IMR-90 (cell line): ENCODE results near the gene DISC1. TPM values are rescaled to one million over a fixed set of nuclear protein-coding genes. Genes with fewer than 3 reads are reported as not detected.

Source experiments
- ATAC-seq: fragments of 200-7000 bp; cut with Tn5 transposase; 2 replicates; pipeline ENCODE4 v1.9.1; 2020; ENCODE audit warnings: low read depth, mild to moderate bottlenecking, moderate library complexity
- BruUV-seq: library from RNA; stranded (reverse); fragments of 400-500 nt; replicated peaks from 2 replicates; lab custom pipeline; 2021; lab: Mats Ljungman, UMichigan
- CTCF ChIA-PET: fragments of 300-600 bp; formaldehyde crosslinking; extraction: SDS; loops from one replicate; lab custom pipeline; 2021; ENCODE audit warnings: antibody characterized with exemption; lab: Yijun Ruan, JAX
- POLR2A ChIA-PET: fragments of 300-600 bp; sonication (Branson Sonifier 250); formaldehyde crosslinking; loops from one replicate; lab custom pipeline; 2022; ENCODE audit warnings: antibody characterized with exemption; ENCODE audit not compliant: unreplicated experiment; lab: Charles Lee
- DNase-seq: peaks from one replicate; pipeline ENCODE4 v3.0.0; 2013
- H2AFZ ChIP-seq: replicated peaks from 2 replicates; pipeline ENCODE3; 2013; ENCODE audit warnings: low read length, mild to moderate bottlenecking; ENCODE audit not compliant: poor library complexity
- H2AK5ac ChIP-seq: 2 replicates; pipeline ENCODE4 v1.6.1; 2013; ENCODE audit warnings: low read depth, low read length, inconsistent platforms
- H2AK9ac ChIP-seq: replicated peaks from 2 replicates; pipeline ENCODE3; 2013; ENCODE audit warnings: mild to moderate bottlenecking, low read depth, low read length, moderate library complexity; ENCODE audit not compliant: poor library complexity
- H2BK120ac ChIP-seq: 2 replicates; pipeline ENCODE4 v1.6.1; 2013; ENCODE audit warnings: low read depth, low read length, inconsistent platforms
- H2BK15ac ChIP-seq: 3 replicates; pipeline ENCODE4 v1.6.1; 2013; ENCODE audit warnings: low read depth, low read length, inconsistent platforms
- H2BK20ac ChIP-seq: 2 replicates; pipeline ENCODE4 v1.6.1; 2013; ENCODE audit warnings: low read depth, mild to moderate bottlenecking, inconsistent platforms, low read length, moderate library complexity
- H2BK5ac ChIP-seq: 2 replicates; pipeline ENCODE4 v1.6.1; 2013; ENCODE audit warnings: mild to moderate bottlenecking, low read depth, low read length, inconsistent platforms; ENCODE audit not compliant: poor library complexity, severe bottlenecking
- H3K14ac ChIP-seq: replicated peaks from 2 replicates; pipeline ENCODE4 v1.6.1; 2013; ENCODE audit warnings: low read depth, low read length, inconsistent platforms
- H3K18ac ChIP-seq: 2 replicates; pipeline ENCODE4 v1.6.1; 2013; ENCODE audit warnings: low read depth, low read length, control low read depth
- H3K23ac ChIP-seq: 2 replicates; pipeline ENCODE4 v1.6.1; 2013; ENCODE audit warnings: low read depth, low read length, inconsistent platforms
- H3K27ac ChIP-seq: 2 replicates; pipeline ENCODE4 v1.5.1; 2013; ENCODE audit warnings: mild to moderate bottlenecking, control low read depth, low read length; ENCODE audit not compliant: insufficient read depth
- H3K27me3 ChIP-seq: 2 replicates; pipeline ENCODE4 v1.6.1; 2013; ENCODE audit warnings: low read length; ENCODE audit not compliant: control insufficient read depth, insufficient read depth
- H3K36me3 ChIP-seq: 2 replicates; pipeline ENCODE4 v1.6.1; 2013; ENCODE audit warnings: low read length, mixed read lengths; ENCODE audit not compliant: control insufficient read depth, insufficient read depth
- H3K4ac ChIP-seq: 2 replicates; pipeline ENCODE4 v1.6.1; 2013; ENCODE audit warnings: low read depth, low read length, inconsistent platforms
- H3K4me1 ChIP-seq: 2 replicates; pipeline ENCODE4 v1.6.1; 2013; ENCODE audit warnings: low read length, mixed read lengths; ENCODE audit not compliant: control insufficient read depth, insufficient read depth
- H3K4me2 ChIP-seq: 2 replicates; pipeline ENCODE4 v1.6.1; 2013; ENCODE audit warnings: low read depth, mild to moderate bottlenecking, control low read depth, low read length, moderate library complexity
- H3K4me3 ChIP-seq: 2 replicates; pipeline ENCODE4 v1.5.1; 2013; ENCODE audit warnings: low read depth, mild to moderate bottlenecking, control low read depth, low read length, moderate library complexity; ENCODE audit not compliant: insufficient read depth
- H3K56ac ChIP-seq: 2 replicates; pipeline ENCODE4 v1.6.1; 2013; ENCODE audit warnings: low read length, inconsistent platforms; ENCODE audit not compliant: insufficient read depth; ENCODE audit errors: extremely low read depth
- H3K79me1 ChIP-seq, 2 experiments: 2 replicates each; pipeline ENCODE4 v1.6.1; 2013; ENCODE audit warnings: low read length in 2 of 2, inconsistent platforms in 1 of 2, low read depth in 1 of 2
- H3K9ac ChIP-seq: 2 replicates; pipeline ENCODE4 v1.6.1; 2013; ENCODE audit warnings: low read depth, low read length, control low read depth
- H3K9me1 ChIP-seq: 2 replicates; pipeline ENCODE4 v1.6.1; 2013; ENCODE audit warnings: low read length, inconsistent platforms; ENCODE audit not compliant: insufficient read depth
- H3K9me3 ChIP-seq: 2 replicates; pipeline ENCODE4 v1.6.1; 2013; ENCODE audit warnings: low read length; ENCODE audit not compliant: control insufficient read depth, insufficient read depth
- H4K20me1 ChIP-seq: 2 replicates; pipeline ENCODE4 v1.6.1; 2013; ENCODE audit warnings: low read length, inconsistent platforms; ENCODE audit not compliant: insufficient read depth
- H4K5ac ChIP-seq: 2 replicates; pipeline ENCODE4 v1.6.1; 2013; ENCODE audit warnings: mild to moderate bottlenecking, low read depth, low read length, control low read depth
- H4K8ac ChIP-seq, 2 experiments: 2 replicates each; pipeline ENCODE4 v1.6.1; 2013; ENCODE audit warnings: low read depth in 2 of 2, low read length in 2 of 2, control low read depth in 1 of 2, inconsistent platforms in 1 of 2
- H4K91ac ChIP-seq: 2 replicates; pipeline ENCODE4 v1.6.1; 2013; ENCODE audit warnings: low read depth, low read length, inconsistent platforms; ENCODE audit not compliant: insufficient read depth
- BHLHE40 ChIP-seq: fragments of 150-350 bp; IDR thresholded peaks from 2 replicates; pipeline ENCODE4 v1.6.1; 2016; ENCODE audit warnings: mild to moderate bottlenecking, low read depth, low read length
- CEBPB ChIP-seq: IDR thresholded peaks from 2 replicates; pipeline ENCODE4 v1.6.1; 2012; ENCODE audit warnings: low read depth, low read length, improper control_type of control experiment
- CHD1 ChIP-seq: IDR thresholded peaks from 2 replicates; pipeline ENCODE4 v1.6.1; 2012; ENCODE audit warnings: low read depth, low read length, improper control_type of control experiment
- CTCF ChIP-seq: conservative IDR thresholded peaks from 2 replicates; pipeline ENCODE4 v1.5.1; 2012; ENCODE audit warnings: mild to moderate bottlenecking, low read depth, low read length, improper control_type of control experiment
- ELK1 ChIP-seq: fragments of 150-350 bp; IDR thresholded peaks from 2 replicates; pipeline ENCODE4 v1.6.1; 2016; ENCODE audit warnings: low read depth, mild to moderate bottlenecking, low read length, moderate library complexity, borderline replicate concordance
- FOS ChIP-seq: fragments of 150-350 bp; IDR thresholded peaks from 2 replicates; pipeline ENCODE4 v1.6.1; 2016; ENCODE audit warnings: low read depth, low read length
- MAFK ChIP-seq: IDR thresholded peaks from 2 replicates; pipeline ENCODE4 v1.6.1; 2012; ENCODE audit warnings: low read depth, low read length, improper control_type of control experiment
- MAZ ChIP-seq: IDR thresholded peaks from 2 replicates; pipeline ENCODE4 v1.6.1; 2012; ENCODE audit warnings: low read depth, mild to moderate bottlenecking, low read length, improper control_type of control experiment, moderate library complexity, borderline replicate concordance
- POLR2A ChIP-seq: IDR thresholded peaks from 2 replicates; pipeline ENCODE4 v1.6.1; 2012; ENCODE audit warnings: mild to moderate bottlenecking, low read depth, low read length
- RCOR1 ChIP-seq: IDR thresholded peaks from 2 replicates; pipeline ENCODE4 v1.6.1; 2012; ENCODE audit warnings: mild to moderate bottlenecking, low read length, improper control_type of control experiment; ENCODE audit not compliant: insufficient replicate concordance
- RFX5 ChIP-seq: IDR thresholded peaks from 2 replicates; pipeline ENCODE4 v1.8.0; 2012; ENCODE audit warnings: low read depth, mild to moderate bottlenecking, low read length, moderate library complexity
- WGBS, 2 experiments: methylation state at CpG; one replicate each; pipeline versions ENCODE4 v1.1.5 to v1.1.7; 2013; ENCODE audit warnings: missing lambda C conversion rate in 2 of 2; ENCODE audit not compliant: insufficient read length in 1 of 2; ENCODE audit errors: extremely low coverage in 2 of 2; 5-methylcytosine and 5-hydroxymethylcytosine counted together
- dilution Hi-C: fragments of 300-500 bp; cut with HindIII; formaldehyde crosslinking; loops from one replicate; pipeline ENCODE4 v1.14.3; 2018; ENCODE audit warnings: low sequenced_read_pairs; ENCODE audit not compliant: unreplicated experiment
- in situ Hi-C: fragments of 300-500 bp; cut with MboI; formaldehyde crosslinking; loops from 3 replicates; pipeline ENCODE4 v1.14.3; 2019; ENCODE audit warnings: low sequenced_read_pairs, inconsistent platforms, mixed read lengths
- intact Hi-C: fragments of 100-400 bp; cut with micrococcal nuclease; formaldehyde crosslinking; loops from 2 replicates; pipeline ENCODE4 v1.10.0; 2022
- polyA plus RNA-seq, 3 experiments: library from polyadenylated mRNA; depleted of rRNA; stranded (reverse); fragments of >200 nt; gene quantifications; 2 replicates each; pipeline ENCODE4 v1.2.3, GENCODE V29; 2012; ENCODE audit warnings: low replicate concordance in 1 of 3
- total RNA-seq: library from RNA; depleted of rRNA; stranded (reverse); fragments of >200 nt; gene quantifications from 2 replicates; pipeline ENCODE4 v1.2.3, GENCODE V29; 2012
- TF ChIP-seq, protein P1 (sequence below): fragments of 150-350 bp; IDR thresholded peaks from 2 replicates; pipeline ENCODE4 v1.6.1; 2017; ENCODE audit warnings: mild to moderate bottlenecking, antibody characterized with exemption, low read length, low read depth

DISC1 gene
- total and polyA plus RNA-seq, 2 of the 4 experiments (the other 2 are of a cell fraction), result 2.2 to 7.0 TPM

GRCh38 chr1:231715816-231716722 is 89.5 kb downstream of the DISC1 start (continued):
- TF ChIP-seq MAFK (no peak), POLR2A (no peak)

DNA sequence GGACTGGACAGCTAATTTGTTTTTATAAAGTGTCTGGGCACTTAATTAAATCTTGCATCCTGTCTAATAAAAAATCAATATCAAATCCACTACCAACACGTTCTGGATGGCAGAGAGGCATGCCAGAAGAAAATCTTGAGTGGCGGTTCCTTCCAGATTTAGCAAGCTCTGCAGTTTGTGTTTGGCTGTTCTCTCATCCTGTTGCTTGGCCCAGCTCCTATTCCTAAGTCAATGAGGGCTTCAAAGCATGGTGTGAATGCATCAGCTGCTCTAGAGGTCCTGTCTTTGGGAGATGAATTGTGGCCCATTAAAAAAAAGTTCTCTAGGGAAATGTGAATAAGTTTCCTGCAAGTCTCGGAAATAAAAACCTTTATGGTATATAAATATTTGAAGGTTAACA is 90.3 kb downstream of the DISC1 start:
- BruUV-seq, result no TSS peak
- in situ Hi-C loops, result no loop called here
- CTCF ChIA-PET, result no interaction called here

More for the DNA sequence above, 90.3 kb downstream of the DISC1 start:
- Histone ChIP-seq H4K8ac (no peak overlapping the region), H2BK15ac (no peak overlapping the region), H2BK120ac (no peak overlapping the region), H2BK20ac (no peak overlapping the region), H3K56ac (no peak overlapping the region), H3K4ac (no peak overlapping the region), H3K9ac (no peak overlapping the region), H3K23ac (no peak overlapping the region), H4K5ac (no peak overlapping the region), H3K9me1 (no peaks in the 10 kb centered on the region; the same call in 1 of the 2 replicates), H3K27me3 (no peaks in the 10 kb centered on the region), H3K4me1 (no peaks in the 10 kb centered on the region), H3K9me3 (no peaks in the 10 kb centered on the region), H3K27ac (no peak overlapping the region), H3K36me3 (no peaks in the 10 kb centered on the region), H3K18ac (no peak overlapping the region), H2AK5ac (no peak overlapping the region), H3K4me3 (no peak overlapping the region), H2BK5ac (no peak overlapping the region), H2AK9ac (no peak overlapping the region), H4K91ac (no peak overlapping the region), H3K14ac (no peak overlapping the region), H4K20me1 (no peaks in the 10 kb centered on the region), H3K4me2 (no peak overlapping the region), H2AFZ (no peak overlapping the region), H3K79me1 (no peaks in the 10 kb centered on the region; a peak in 1 of 4 replicates)
- dilution Hi-C loops (no loop called here), intact Hi-C loops (no loop called here)
- ATAC-seq (no peak), DNase-seq (no peak)
- TF ChIP-seq POLR2A, result no peak
- no peak for TF ChIP-seq CHD1
- TF ChIP-seq CEBPB, result no peak
- no peak for TF ChIP-seq RFX5
- no peak for TF ChIP-seq MAZ
- no peak for TF ChIP-seq ELK1
- TF ChIP-seq BHLHE40, result no peak
- TF ChIP-seq RCOR1, result no peak
- TF ChIP-seq CTCF, result no peak
- no peak for TF ChIP-seq FOS
- TF ChIP-seq, protein P1, sequence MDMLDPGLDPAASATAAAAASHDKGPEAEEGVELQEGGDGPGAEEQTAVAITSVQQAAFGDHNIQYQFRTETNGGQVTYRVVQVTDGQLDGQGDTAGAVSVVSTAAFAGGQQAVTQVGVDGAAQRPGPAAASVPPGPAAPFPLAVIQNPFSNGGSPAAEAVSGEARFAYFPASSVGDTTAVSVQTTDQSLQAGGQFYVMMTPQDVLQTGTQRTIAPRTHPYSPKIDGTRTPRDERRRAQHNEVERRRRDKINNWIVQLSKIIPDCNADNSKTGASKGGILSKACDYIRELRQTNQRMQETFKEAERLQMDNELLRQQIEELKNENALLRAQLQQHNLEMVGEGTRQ, result no peak
- WGBS, 2 experiments, result no CpG with 5 or more reads among the region's 3 CpGs
- POLR2A ChIA-PET, result no interaction called here
